Mucosa of descending colon (tissue), 3 donors: ENCODE measurements around the gene IL1RN. TPM values are rescaled to one million over a fixed set of nuclear protein-coding genes. Genes with fewer than 3 reads are reported as not detected.

Experiments
- ATAC-seq: fragments of 200-7000 bp; cut with Tn5 transposase; one replicate; pipeline ENCODE4 v1.9.1; 2020; ENCODE audit warnings: mild to moderate bottlenecking, moderate library complexity
- DNase-seq, 3 donors: peaks; one replicate each; pipeline ENCODE4 v3.0.0-alpha.2; 2020
- H3K36me3 ChIP-seq: fragments of 200-600 bp; one replicate; pipeline ENCODE4 v1.8.0; 2021; ENCODE audit warnings: low read depth, mild to moderate bottlenecking
- H3K4me1 ChIP-seq: fragments of 200-600 bp; one replicate; pipeline ENCODE4 v1.8.0; 2021; ENCODE audit warnings: low read depth, mild to moderate bottlenecking
- H3K4me3 ChIP-seq: fragments of 200-600 bp; one replicate; pipeline ENCODE4 v1.8.0; 2021; ENCODE audit warnings: mild to moderate bottlenecking
- H3K9me3 ChIP-seq: fragments of 200-600 bp; one replicate; pipeline ENCODE4 v1.8.0; 2021; ENCODE audit warnings: mild to moderate bottlenecking
- intact Hi-C, 2 donors: fragments of 100-400 bp; cut with DNase I in 1 of 2; cut with micrococcal nuclease in 1 of 2; formaldehyde crosslinking; loops; one replicate each; pipeline versions ENCODE4 v1.11.0 to v1.11.1; 2022; cut with DNase I, micrococcal nuclease
- total RNA-seq, 3 donors: library from RNA; stranded (reverse); fragmentation: NEBNext Ultra II Directional in 2 of 3; extraction: Animal tissue kit (Norgen Biotek cat#: 25700) in 2 of 3; gene quantifications; one replicate each; pipeline versions ENCODE4 v1.2.1 to v1.2.4, GENCODE V29; 2021 to 2023
- TF ChIP-seq, protein P1 (sequence below): fragments of 200-600 bp; IDR thresholded peaks from one replicate; pipeline ENCODE4 v1.8.0; 2022; ENCODE audit warnings: antibody characterized with exemption, mild to moderate bottlenecking
- donor health status: DM: no; HTN: no; CAD: no; lungs with moderate emphysema.
- donor health status: DM: no; HTN: no; CAD: no.
- donor health status: DM: no; HTN: yes; CAD: no.

Gene IL1RN
- total RNA-seq, 3 donors from 2014 or later, result 0.17 to 11.9 (median 0.76) TPM

- H3K36me3 ChIP-seq, result no peaks in the 10 kb centered on the region
- H3K4me1 ChIP-seq, result no peaks in the 10 kb centered on the region
- TF ChIP-seq, protein P1, sequence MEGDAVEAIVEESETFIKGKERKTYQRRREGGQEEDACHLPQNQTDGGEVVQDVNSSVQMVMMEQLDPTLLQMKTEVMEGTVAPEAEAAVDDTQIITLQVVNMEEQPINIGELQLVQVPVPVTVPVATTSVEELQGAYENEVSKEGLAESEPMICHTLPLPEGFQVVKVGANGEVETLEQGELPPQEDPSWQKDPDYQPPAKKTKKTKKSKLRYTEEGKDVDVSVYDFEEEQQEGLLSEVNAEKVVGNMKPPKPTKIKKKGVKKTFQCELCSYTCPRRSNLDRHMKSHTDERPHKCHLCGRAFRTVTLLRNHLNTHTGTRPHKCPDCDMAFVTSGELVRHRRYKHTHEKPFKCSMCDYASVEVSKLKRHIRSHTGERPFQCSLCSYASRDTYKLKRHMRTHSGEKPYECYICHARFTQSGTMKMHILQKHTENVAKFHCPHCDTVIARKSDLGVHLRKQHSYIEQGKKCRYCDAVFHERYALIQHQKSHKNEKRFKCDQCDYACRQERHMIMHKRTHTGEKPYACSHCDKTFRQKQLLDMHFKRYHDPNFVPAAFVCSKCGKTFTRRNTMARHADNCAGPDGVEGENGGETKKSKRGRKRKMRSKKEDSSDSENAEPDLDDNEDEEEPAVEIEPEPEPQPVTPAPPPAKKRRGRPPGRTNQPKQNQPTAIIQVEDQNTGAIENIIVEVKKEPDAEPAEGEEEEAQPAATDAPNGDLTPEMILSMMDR, result peak; percentile 32
- no peak overlapping the region for H3K4me3 ChIP-seq
- intact Hi-C loops, result loop anchor here (5.0 to 10.0 kb wide), 2 partner anchors 60 to 238 kb away; no protein-coding TSS in a partner anchor
- DNase-seq, result peak in 1 of 3 donors; percentile 86
- H3K9me3 ChIP-seq, result no peaks in the 10 kb centered on the region
- ATAC-seq, result peak; percentile 55
Measured at GRCh38 chr2:113136828-113137775, 9.7 kb downstream of the IL1RN start.

- no peak for DNase-seq
- no peak for ATAC-seq
- intact Hi-C loops, result loop anchor here (5.0 to 10.0 kb wide), 2 partner anchors 59 to 237 kb away; no protein-coding TSS in a partner anchor
- Histone ChIP-seq H3K4me1 (no peaks in the 10 kb centered on the region), H3K4me3 (no peak overlapping the region), H3K9me3 (no peaks in the 10 kb centered on the region), H3K36me3 (no peaks in the 10 kb centered on the region)
- TF ChIP-seq, protein P1, result no peak
Measured at GRCh38 chr2:113137827-113138226, 10.4 kb downstream of the IL1RN start.

- no peaks in the 10 kb centered on the region for H3K9me3 ChIP-seq
- no peak overlapping the region for H3K4me3 ChIP-seq
- no peaks in the 10 kb centered on the region for H3K36me3 ChIP-seq
- TF ChIP-seq, protein P1, result peak; percentile 61
- DNase-seq, result peak in 2 of 3 donors; percentile 41 to 90
- H3K4me1 ChIP-seq, result no peaks in the 10 kb centered on the region
- ATAC-seq, result peak; percentile 81
- intact Hi-C loops, result loop anchor here (5.0 to 10.0 kb wide), 2 partner anchors 59 to 236 kb away; no protein-coding TSS in a partner anchor
Measured at GRCh38 chr2:113138428-113139322, 11.3 kb downstream of the IL1RN start.

- DNase-seq (no peak), ATAC-seq (no peak)
- H3K36me3 ChIP-seq, result no peaks in the 10 kb centered on the region
- intact Hi-C loops, result no loop called here
- no peaks in the 10 kb centered on the region for H3K4me1 ChIP-seq
- TF ChIP-seq, protein P1, result no peak
- H3K4me3 ChIP-seq, result no peak overlapping the region
- no peaks in the 10 kb centered on the region for H3K9me3 ChIP-seq
Measured at GRCh38 chr2:113141451-113141850, 14.1 kb downstream of the IL1RN start.

DNA sequence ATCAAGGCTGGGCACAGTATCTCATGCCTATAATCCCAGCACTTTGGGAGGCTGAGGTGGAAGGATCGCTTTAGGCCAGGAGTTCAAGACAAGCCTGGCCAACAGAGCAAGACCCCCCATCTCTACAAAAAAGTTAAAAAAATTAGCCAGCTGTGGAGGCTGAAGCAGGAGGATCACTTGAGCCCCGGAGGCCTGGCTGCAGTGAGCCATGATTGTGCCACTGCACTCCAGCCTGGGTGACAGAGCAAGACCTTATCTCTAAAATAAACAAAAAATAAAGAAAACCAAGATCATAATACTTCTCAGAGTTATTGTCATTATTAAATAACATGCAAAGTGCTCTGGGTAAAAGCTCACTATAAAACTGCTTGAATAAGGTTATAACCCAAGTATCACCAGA is 14.9 kb downstream of the IL1RN start:
- intact Hi-C loops, result no loop called here
- TF ChIP-seq, protein P1, result no peak
- no peaks in the 10 kb centered on the region for H3K9me3 ChIP-seq
- H3K4me3 ChIP-seq, result no peak overlapping the region
- DNase-seq, result no peak
- no peaks in the 10 kb centered on the region for H3K4me1 ChIP-seq
- H3K36me3 ChIP-seq, result no peaks in the 10 kb centered on the region
- ATAC-seq, result no peak
